ENCODE measurements around the gene ERMP1. TPM values are rescaled to one million over a fixed set of nuclear protein-coding genes. Genes with fewer than 3 reads are reported as not detected.

The ERMP1 gene
- total and polyA plus RNA-seq, 2 donors (not counting 3 experiments of a cell fraction or from before 2014, with no cell fraction given) = 9.7 to 16.6 TPM

GRCh38 chr9:5870020-5870339 is 37.1 kb upstream of the ERMP1 start:
- ChIA-PET CTCF (interaction anchor here (1.2 kb wide), 1 partner anchor 185 kb away, joined by 3 read pairs; no protein-coding TSS in a partner anchor), POLR2A (no interaction called here)
- DNase-seq (ENCODE audit: low read depth, low spot score) (no peak), FAIRE-seq (no peak)
- H3K9me1 ChIP-seq (replicated peaks; ENCODE audit: control insufficient read depth, extremely low read depth, insufficient read depth, low read length) = no peaks in the 10 kb centered on the region
- intact Hi-C loops (cut with micrococcal nuclease) = no loop called here
- H3K4me2 ChIP-seq (ENCODE audit: insufficient read depth, low read length) = no peak overlapping the region
- H3K79me2 ChIP-seq (ENCODE audit: control insufficient read depth, insufficient read depth, low read length) = no peaks in the 10 kb centered on the region
- H3K4me3 ChIP-seq (replicated peaks in 1 of 3; ENCODE audit: insufficient read depth in 1 of 3, low read depth in 1 of 3, low read length in 3 of 3) = no peak overlapping the region
- TF ChIP-seq JUN (IDR thresholded peaks at IDR 0.05; ENCODE audit: borderline replicate concordance, insufficient read depth, insufficient read length, low read depth) = no peak
- TF ChIP-seq POLR2A (IDR thresholded peaks at IDR 0.05; ENCODE audit: low read depth, low read length) = no peak
- no peak for TF ChIP-seq GATA2 (IDR thresholded peaks at IDR 0.05; ENCODE audit: insufficient read depth, insufficient read length, low read depth, low read length)
- H3K27ac ChIP-seq (ENCODE audit: insufficient read depth, low read depth, low read length) = no peak overlapping the region
- H3K9ac ChIP-seq (replicated peaks; ENCODE audit: extremely low read depth, insufficient read depth, low read length) = no peak overlapping the region
- dilution Hi-C loops (cut with MboI; ENCODE audit: extremely low pct_ligation_motif_present, low sequenced_read_pairs) = no loop called here
- no peaks in the 10 kb centered on the region for H3K36me3 ChIP-seq (ENCODE audit: control insufficient read depth in 2 of 2, extremely low read depth in 1 of 2, insufficient read depth in 2 of 2, low read length in 2 of 2)
- H3K4me1 ChIP-seq (ENCODE audit: control insufficient read depth, extremely low read depth, insufficient read depth, low read length) = no peaks in the 10 kb centered on the region
- H2AFZ ChIP-seq (ENCODE audit: low read depth, low read length) = no peak overlapping the region
- H3K9me3 ChIP-seq (replicated peaks; ENCODE audit: control insufficient read depth, insufficient read depth, low read length) = no peaks in the 10 kb centered on the region
- H3K27me3 ChIP-seq (ENCODE audit: control insufficient read depth in 2 of 2, insufficient read depth in 2 of 2, low read length in 2 of 2) = no peaks in the 10 kb centered on the region
- no TSS peak for BruUV-seq (replicated peaks)
- H4K20me1 ChIP-seq (replicated peaks; ENCODE audit: control insufficient read depth, extremely low read depth, insufficient read depth, low read length) = no peaks in the 10 kb centered on the region

GRCh38 chr9:5869315-5870019 is 36.5 kb upstream of the ERMP1 start:
- Histone ChIP-seq H4K20me1 (replicated peaks; ENCODE audit: control insufficient read depth, extremely low read depth, insufficient read depth, low read length) (no peaks in the 10 kb centered on the region), H3K79me2 (ENCODE audit: control insufficient read depth, insufficient read depth, low read length) (no peaks in the 10 kb centered on the region), H3K27me3 (ENCODE audit: control insufficient read depth in 2 of 2, insufficient read depth in 2 of 2, low read length in 2 of 2) (no peaks in the 10 kb centered on the region), H3K9me3 (replicated peaks; ENCODE audit: control insufficient read depth, insufficient read depth, low read length) (no peaks in the 10 kb centered on the region), H3K9ac (replicated peaks; ENCODE audit: extremely low read depth, insufficient read depth, low read length) (no peak overlapping the region), H3K9me1 (replicated peaks; ENCODE audit: control insufficient read depth, extremely low read depth, insufficient read depth, low read length) (no peaks in the 10 kb centered on the region), H2AFZ (ENCODE audit: low read depth, low read length) (no peak overlapping the region), H3K27ac (ENCODE audit: insufficient read depth, low read depth, low read length) (no peak overlapping the region), H3K4me2 (ENCODE audit: insufficient read depth, low read length) (no peak overlapping the region), H3K36me3 (ENCODE audit: control insufficient read depth in 2 of 2, extremely low read depth in 1 of 2, insufficient read depth in 2 of 2, low read length in 2 of 2) (no peaks in the 10 kb centered on the region), H3K4me3 (replicated peaks in 1 of 3; ENCODE audit: insufficient read depth in 1 of 3, low read depth in 1 of 3, low read length in 3 of 3) (no peak overlapping the region), H3K4me1 (ENCODE audit: control insufficient read depth, extremely low read depth, insufficient read depth, low read length) (no peaks in the 10 kb centered on the region)
- intact Hi-C loops (cut with micrococcal nuclease) = loop anchor here (5.0 kb wide), 1 partner anchor 37 kb away; the partner anchor contains the start of gene ERMP1
- TF ChIP-seq MYC (IDR thresholded peaks at IDR 0.05; ENCODE audit: low read depth, low read length) (no peak), POLR2AphosphoS5 (IDR thresholded peaks at IDR 0.05; ENCODE audit: insufficient read depth, low read depth, low read length) (no peak), CTCF (IDR thresholded peaks at IDR 0.05; ENCODE audit: extremely low read depth in 1 of 2, insufficient read depth in 1 of 2, low read depth in 1 of 2, low read length in 2 of 2) (peak in 1 of 2 donors; percentile 13)
- DNase-seq (ENCODE audit: low read depth, low spot score) (no peak), FAIRE-seq (no peak)
- dilution Hi-C loops (cut with MboI; ENCODE audit: extremely low pct_ligation_motif_present, low sequenced_read_pairs) = no loop called here
- ChIA-PET POLR2A (no interaction called here), CTCF (interaction anchor here (0.8 to 1.2 kb wide), 4 partner anchors 10 to 185 kb away, joined by 3 read pairs; no protein-coding TSS in a partner anchor)
- BruUV-seq (replicated peaks) = no TSS peak

Measured in endothelial cell of umbilical vein (primary cell).